HG02840 (cell line): ENCODE data around the gene DPEP2NB.

ENCODE experiments used
- ATAC-seq: cut with Tn5 transposase; IDR thresholded peaks from one replicate; pipeline ENCODE4 v1.9.1; 2021; ENCODE audit warnings: mild to moderate bottlenecking, moderate library complexity, moderate number of reproducible peaks; ENCODE audit not compliant: unreplicated experiment, low FRiP score

DPEP2NB gene

DNA sequence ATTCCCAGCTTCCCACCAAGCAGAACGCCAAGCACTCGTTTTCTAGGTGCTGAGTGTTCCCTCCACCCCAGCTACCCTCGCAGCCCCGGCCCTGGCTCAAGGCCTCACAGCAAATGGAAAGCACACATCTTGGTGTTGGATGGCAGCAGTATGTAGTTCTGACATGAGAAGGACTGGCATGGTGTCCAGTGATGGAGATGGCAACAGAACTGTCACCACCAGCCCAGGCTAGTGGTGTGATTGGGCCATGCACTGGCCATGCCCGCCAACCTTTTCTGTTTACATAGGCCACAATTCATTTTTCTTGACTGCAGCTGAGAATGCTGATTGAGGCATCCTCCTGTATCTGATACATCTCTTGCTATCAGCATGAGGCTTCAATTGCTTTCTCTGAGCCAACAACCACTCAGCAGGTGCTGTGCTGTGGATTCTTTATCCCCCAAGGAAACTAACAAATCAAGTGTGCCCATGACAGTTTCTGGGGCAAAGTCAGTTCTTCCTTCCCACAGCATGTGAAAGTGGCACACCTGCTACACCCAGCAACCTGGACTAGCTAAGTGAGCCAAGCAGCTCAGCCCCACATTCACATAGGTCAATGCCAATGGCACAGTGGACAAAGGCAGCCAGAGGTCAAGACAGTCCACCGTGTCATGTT lies 51.1 kb downstream of the DPEP2NB start:
- ATAC-seq = no peak

- no peak for ATAC-seq
These were observed 51.9 kb downstream of the DPEP2NB start for GRCh38 chr16:67963662-67964321.
